ENCODE results near the gene AFF2.
"Not testable (repeated sequence)": the region's sequence is repeated elsewhere in the genome, so short reads cannot be mapped to it uniquely, and the experiment has no call there.

AFF2 gene

DNA sequence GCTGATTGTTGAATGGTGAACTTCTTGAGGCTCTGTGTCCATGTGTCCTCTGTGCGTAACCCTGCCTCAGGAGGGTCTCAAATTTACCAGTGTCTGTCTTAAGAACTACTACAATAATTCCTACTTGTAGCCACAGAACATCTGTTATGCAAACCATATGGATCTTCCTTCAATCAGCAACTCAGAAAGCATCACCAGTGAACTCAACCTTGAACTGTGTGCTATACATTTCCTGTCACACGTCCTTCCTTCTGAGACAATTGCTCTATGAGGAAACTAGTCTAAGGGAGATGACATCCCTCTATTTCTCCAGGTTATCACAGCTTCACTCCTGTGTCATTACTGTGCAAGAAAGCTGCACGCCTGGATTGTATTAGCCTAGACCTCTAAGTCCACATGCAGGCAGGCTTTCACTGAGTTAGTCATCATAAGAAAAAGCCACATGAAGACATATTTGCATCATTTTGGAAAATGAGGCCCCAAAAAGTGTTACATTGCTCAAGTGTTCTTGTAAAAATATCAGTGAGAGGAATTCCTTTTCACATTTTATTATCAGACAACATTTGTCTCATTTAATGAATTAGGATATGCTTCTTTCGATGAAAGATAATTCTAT lies 157.8 kb downstream of the AFF2 start:
- H3K9me3 ChIP-seq = no peaks in the 10 kb centered on the region
- no peak overlapping the region for H3K27ac ChIP-seq
- H3K4me3 ChIP-seq = no peak overlapping the region
- no peaks in the 10 kb centered on the region for H3K36me3 ChIP-seq
- H3K4me1 ChIP-seq = no peaks in the 10 kb centered on the region
- DNase-seq = no peak
- H3K27me3 ChIP-seq = no peaks in the 10 kb centered on the region
- TF ChIP-seq CTCF (IDR thresholded peaks at IDR 0.05) = no peak
- intact Hi-C loops (cut with DNase I; ENCODE audit: low total_unique reads) = no loop called here

- no peaks in the 10 kb centered on the region for H3K27me3 ChIP-seq
- no peaks in the 10 kb centered on the region for H3K4me1 ChIP-seq
- no peak for TF ChIP-seq CTCF (IDR thresholded peaks at IDR 0.05)
- intact Hi-C loops (cut with DNase I; ENCODE audit: low total_unique reads) = no loop called here
- H3K36me3 ChIP-seq = no peaks in the 10 kb centered on the region
- no peaks in the 10 kb centered on the region for H3K9me3 ChIP-seq
- no peak for DNase-seq
- H3K27ac ChIP-seq = no peak overlapping the region
- H3K4me3 ChIP-seq = no peak overlapping the region
Observed at GRCh38 chrX:148659481-148659880, 159.1 kb downstream of the AFF2 start.

GRCh38 chrX:148661035-148661434 lies 160.6 kb downstream of the AFF2 start:
- Histone ChIP-seq H3K4me3 (no peak overlapping the region), H3K27me3 (no peaks in the 10 kb centered on the region), H3K4me1 (no peaks in the 10 kb centered on the region), H3K36me3 (no peaks in the 10 kb centered on the region), H3K27ac (no peak overlapping the region), H3K9me3 (no peaks in the 10 kb centered on the region)
- no peak for DNase-seq
- no peak for TF ChIP-seq CTCF (IDR thresholded peaks at IDR 0.05)
- intact Hi-C loops (cut with DNase I; ENCODE audit: low total_unique reads) = no loop called here

- intact Hi-C loops (cut with DNase I; ENCODE audit: low total_unique reads) = no loop called here
- Histone ChIP-seq H3K4me3 (no peak overlapping the region), H3K4me1 (no peaks in the 10 kb centered on the region), H3K27ac (no peak overlapping the region), H3K9me3 (no peaks in the 10 kb centered on the region), H3K27me3 (no peaks in the 10 kb centered on the region), H3K36me3 (no peaks in the 10 kb centered on the region)
- TF ChIP-seq CTCF (IDR thresholded peaks at IDR 0.05) = no peak
- DNase-seq = no peak
Observed at GRCh38 chrX:148662014-148662413, 161.6 kb downstream of the AFF2 start.

- H3K9me3 ChIP-seq = peaks cover 0 to 13% (median 10%) of the 10 kb centered on the region in 3 donors
- TF ChIP-seq CTCF (IDR thresholded peaks at IDR 0.05) = no peak
- intact Hi-C loops (cut with DNase I; ENCODE audit: low total_unique reads) = no loop called here
- no peak overlapping the region for H3K27ac ChIP-seq
- no peak overlapping the region for H3K4me3 ChIP-seq
- DNase-seq = no peak
- no peaks in the 10 kb centered on the region for H3K4me1 ChIP-seq
- H3K36me3 ChIP-seq = no peaks in the 10 kb centered on the region
- no peaks in the 10 kb centered on the region for H3K27me3 ChIP-seq
Observed at GRCh38 chrX:148664171-148664570, 163.8 kb downstream of the AFF2 start.

DNA sequence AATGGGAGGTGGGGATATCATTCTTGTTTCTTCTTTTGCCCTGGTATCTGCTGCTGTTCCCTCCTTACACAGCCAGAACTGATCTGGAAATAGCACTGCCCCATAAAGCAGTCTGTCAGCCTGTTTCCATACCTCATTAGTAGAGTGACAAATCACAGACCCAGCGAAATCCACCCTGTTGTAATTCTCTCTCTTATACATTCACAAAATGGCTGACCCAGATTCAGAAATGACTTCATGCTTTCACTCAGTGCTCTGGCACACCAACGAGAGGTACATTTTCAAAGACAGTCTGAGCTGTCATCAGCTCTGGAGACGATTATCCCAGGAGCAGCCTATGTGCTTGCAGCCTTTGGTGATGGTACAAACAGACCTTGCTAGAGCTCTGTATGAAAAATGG lies 164.6 kb downstream of the AFF2 start:
- TF ChIP-seq CTCF (IDR thresholded peaks at IDR 0.05) = no peak
- DNase-seq = no peak
- H3K27ac ChIP-seq = no peak overlapping the region
- H3K4me3 ChIP-seq = no peak overlapping the region
- intact Hi-C loops (cut with DNase I; ENCODE audit: low total_unique reads) = no loop called here
- no peaks in the 10 kb centered on the region for H3K27me3 ChIP-seq
- no peaks in the 10 kb centered on the region for H3K4me1 ChIP-seq
- no peaks in the 10 kb centered on the region for H3K36me3 ChIP-seq
- H3K9me3 ChIP-seq = peaks cover 0 to 17% (median 15%) of the 10 kb centered on the region in 3 donors

GRCh38 chrX:148669175-148669574 lies 168.8 kb downstream of the AFF2 start:
- DNase-seq; H3K27me3 ChIP-seq; H3K4me1 ChIP-seq; intact Hi-C loops (cut with DNase I; ENCODE audit: low total_unique reads); H3K4me3 ChIP-seq; H3K27ac ChIP-seq; H3K36me3 ChIP-seq: not testable (repeated sequence)
- peaks cover 0 to 17% (median 15%) of the 10 kb centered on the region in 3 donors for H3K9me3 ChIP-seq
